Activated CD8-positive, alpha-beta memory T cell treated with anti-CD3 and anti-CD28 coated beads, Interleukin-2, amount 10 ng/mL, durations not matched to agents 7 days and 5 days (primary cell): ENCODE measurements around the gene PTX3. TPM values are rescaled to one million over a fixed set of nuclear protein-coding genes. Genes with fewer than 3 reads are reported as not detected.

ENCODE experiments used
- ATAC-seq: fragments of 150-1000 bp; cut with Tn5 transposase; one replicate; pipeline ENCODE4 v1.10.0; 2021; ENCODE audit warnings: moderate library complexity
- CTCF ChIA-PET: fragments of 350-600 bp; sonication (Branson Sonifier 250); formaldehyde crosslinking; loops from one replicate; lab custom pipeline; 2021; ENCODE audit warnings: antibody characterized with exemption; lab: Charles Lee
- DNase-seq: peaks from one replicate; pipeline ENCODE4 v3.0.0-alpha.2; 2020
- H3K27ac Mint-ChIP-seq: one replicate; pipeline ENCODE4 v1.8.0; 2021; ENCODE audit warnings: mild to moderate bottlenecking, mixed read lengths
- H3K27me3 Mint-ChIP-seq: one replicate; pipeline ENCODE4 v1.8.0; 2021; ENCODE audit warnings: mixed read lengths
- H3K36me3 Mint-ChIP-seq: one replicate; pipeline ENCODE4 v1.8.0; 2021; ENCODE audit warnings: mild to moderate bottlenecking, mixed read lengths
- H3K4me1 Mint-ChIP-seq: one replicate; pipeline ENCODE4 v1.8.0; 2021; ENCODE audit warnings: mixed read lengths
- H3K4me3 Mint-ChIP-seq: one replicate; pipeline ENCODE4 v1.8.0; 2021; ENCODE audit warnings: mild to moderate bottlenecking, moderate library complexity, mixed read lengths
- H3K9me3 Mint-ChIP-seq: one replicate; pipeline ENCODE4 v1.8.0; 2022; ENCODE audit warnings: low read depth, mixed read lengths
- total RNA-seq, 2 experiments: library from RNA; stranded (reverse); gene quantifications; one replicate each; pipeline ENCODE4 v1.2.3, GENCODE V29; 2021

The PTX3 gene
- total RNA-seq: not detected

DNA sequence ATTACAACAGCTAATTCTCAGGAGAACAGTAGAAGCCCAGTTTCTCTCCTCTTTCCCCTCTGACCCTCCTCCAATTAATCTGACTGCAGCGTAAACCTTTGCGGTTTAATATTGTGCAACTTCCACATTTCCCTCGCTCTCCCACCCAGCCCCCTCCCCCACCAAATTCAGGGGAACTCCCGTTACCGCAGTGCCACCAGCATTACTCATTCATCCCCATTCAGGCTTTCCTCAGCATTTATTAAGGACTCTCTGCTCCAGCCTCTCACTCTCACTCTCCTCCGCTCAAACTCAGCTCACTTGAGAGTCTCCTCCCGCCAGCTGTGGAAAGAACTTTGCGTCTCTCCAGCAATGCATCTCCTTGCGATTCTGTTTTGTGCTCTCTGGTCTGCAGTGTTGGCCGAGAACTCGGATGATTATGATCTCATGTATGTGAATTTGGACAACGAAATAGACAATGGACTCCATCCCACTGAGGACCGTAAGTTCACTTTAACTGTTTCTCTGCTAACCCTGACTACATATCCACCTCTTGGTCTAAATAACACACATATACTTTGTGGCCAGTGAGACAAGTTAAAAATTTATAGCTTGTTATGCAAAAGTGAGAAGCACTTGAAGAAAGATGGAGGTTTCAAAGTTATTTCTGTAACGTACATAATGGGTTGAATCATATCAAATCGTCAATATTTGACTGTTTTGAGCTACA, at the start of gene PTX3:
Gene PTX3 (plus strand): TSS at position 268 of the 709 bp plus-strand sequence. CDS start 84 bp downstream, at position 352.
- no peak for DNase-seq
- H3K27ac Mint-ChIP-seq: no peak within 1 kb of the TSS
- no peaks in the 10 kb centered on the region for H3K9me3 Mint-ChIP-seq
- peak within 1 kb of the TSS; percentile 43 for H3K4me3 Mint-ChIP-seq
- H3K27me3 Mint-ChIP-seq: peaks cover 56% of the 10 kb centered on the region
- CTCF ChIA-PET: interaction anchor here (0.8 kb wide), 1 partner anchor 22 kb away, joined by 3 read pairs; no protein-coding TSS in a partner anchor
- no peaks in the 10 kb centered on the region for H3K36me3 Mint-ChIP-seq
- no peak for ATAC-seq
- H3K4me1 Mint-ChIP-seq: peaks cover 7% of the 10 kb centered on the region

GRCh38 chr3:157387708-157388435, 48.8 kb upstream of the PTX3 start:
- H3K27ac Mint-ChIP-seq: no peak overlapping the region

GRCh38 chr3:157388976-157389375, 47.7 kb upstream of the PTX3 start:
- Mint-ChIP-seq H3K36me3 (no peaks in the 10 kb centered on the region), H3K27me3 (no peaks in the 10 kb centered on the region), H3K4me3 (no peak overlapping the region), H3K4me1 (no peaks in the 10 kb centered on the region), H3K9me3 (no peaks in the 10 kb centered on the region), H3K27ac (no peak overlapping the region)
- CTCF ChIA-PET: no interaction called here
- ATAC-seq (no peak), DNase-seq (no peak)

More at GRCh38 chr3:157387708-157388435, 48.8 kb upstream of the PTX3 start:
- H3K9me3 Mint-ChIP-seq: no peaks in the 10 kb centered on the region
- no peak for ATAC-seq
- no peaks in the 10 kb centered on the region for H3K36me3 Mint-ChIP-seq
- no peak overlapping the region for H3K4me3 Mint-ChIP-seq
- CTCF ChIA-PET: no interaction called here
- DNase-seq: no peak
- no peaks in the 10 kb centered on the region for H3K4me1 Mint-ChIP-seq
- no peaks in the 10 kb centered on the region for H3K27me3 Mint-ChIP-seq

- Mint-ChIP-seq H3K4me1 (no peaks in the 10 kb centered on the region), H3K27ac (no peak overlapping the region), H3K36me3 (no peaks in the 10 kb centered on the region), H3K4me3 (no peak overlapping the region), H3K27me3 (no peaks in the 10 kb centered on the region), H3K9me3 (no peaks in the 10 kb centered on the region)
- CTCF ChIA-PET: no interaction called here
- DNase-seq (no peak), ATAC-seq (no peak)
Measured at GRCh38 chr3:157390713-157391515, 45.7 kb upstream of the PTX3 start.

- CTCF ChIA-PET: no interaction called here
- H3K9me3 Mint-ChIP-seq: no peaks in the 10 kb centered on the region
Measured at GRCh38 chr3:157392104-157392503, 44.5 kb upstream of the PTX3 start.

DNA sequence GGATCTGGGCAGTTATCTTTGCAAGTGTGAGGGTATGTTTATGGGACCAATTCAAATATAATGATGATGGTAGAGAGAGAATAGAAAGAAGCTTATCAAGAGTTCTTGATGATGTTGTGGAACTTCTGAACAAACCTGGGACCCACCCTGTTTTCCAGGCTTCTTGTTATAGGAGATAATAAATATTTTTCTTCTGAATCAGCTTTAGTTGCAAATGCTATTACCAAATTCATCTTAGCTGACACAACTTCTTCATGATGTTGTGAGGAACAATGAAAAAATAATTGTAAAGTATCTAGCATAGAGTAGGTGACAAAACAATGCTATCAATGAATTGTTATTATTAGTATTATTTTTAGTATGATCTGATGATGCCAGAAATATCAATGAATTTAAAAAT, 43.5 kb upstream of the PTX3 start:
- CTCF ChIA-PET: no interaction called here
- Mint-ChIP-seq H3K36me3 (no peaks in the 10 kb centered on the region), H3K4me1 (no peaks in the 10 kb centered on the region), H3K27me3 (no peaks in the 10 kb centered on the region), H3K9me3 (no peaks in the 10 kb centered on the region), H3K27ac (no peak overlapping the region), H3K4me3 (no peak overlapping the region)
- DNase-seq (no peak), ATAC-seq (no peak)

More at GRCh38 chr3:157392104-157392503, 44.5 kb upstream of the PTX3 start:
- DNase-seq (no peak), ATAC-seq (no peak)
- no peak overlapping the region for H3K27ac Mint-ChIP-seq
- H3K27me3 Mint-ChIP-seq: no peaks in the 10 kb centered on the region
- H3K4me1 Mint-ChIP-seq: no peaks in the 10 kb centered on the region
- no peak overlapping the region for H3K4me3 Mint-ChIP-seq
- H3K36me3 Mint-ChIP-seq: no peaks in the 10 kb centered on the region

GRCh38 chr3:157394411-157394810, 42.2 kb upstream of the PTX3 start:
- DNase-seq: no peak
- H3K27ac Mint-ChIP-seq: no peak overlapping the region

GRCh38 chr3:157398598-157398997, 38.1 kb upstream of the PTX3 start:
- Mint-ChIP-seq H3K9me3 (no peaks in the 10 kb centered on the region), H3K36me3 (no peaks in the 10 kb centered on the region), H3K27me3 (peaks cover 11% of the 10 kb centered on the region), H3K27ac (no peak overlapping the region), H3K4me3 (no peak overlapping the region), H3K4me1 (no peaks in the 10 kb centered on the region)
- DNase-seq (no peak), ATAC-seq (no peak)
- CTCF ChIA-PET: no interaction called here

More at GRCh38 chr3:157394411-157394810, 42.2 kb upstream of the PTX3 start:
- Mint-ChIP-seq H3K9me3 (no peaks in the 10 kb centered on the region), H3K27me3 (peaks cover 4% of the 10 kb centered on the region), H3K36me3 (no peaks in the 10 kb centered on the region), H3K4me1 (no peaks in the 10 kb centered on the region), H3K4me3 (no peak overlapping the region)
- CTCF ChIA-PET: no interaction called here
- ATAC-seq: no peak

DNA sequence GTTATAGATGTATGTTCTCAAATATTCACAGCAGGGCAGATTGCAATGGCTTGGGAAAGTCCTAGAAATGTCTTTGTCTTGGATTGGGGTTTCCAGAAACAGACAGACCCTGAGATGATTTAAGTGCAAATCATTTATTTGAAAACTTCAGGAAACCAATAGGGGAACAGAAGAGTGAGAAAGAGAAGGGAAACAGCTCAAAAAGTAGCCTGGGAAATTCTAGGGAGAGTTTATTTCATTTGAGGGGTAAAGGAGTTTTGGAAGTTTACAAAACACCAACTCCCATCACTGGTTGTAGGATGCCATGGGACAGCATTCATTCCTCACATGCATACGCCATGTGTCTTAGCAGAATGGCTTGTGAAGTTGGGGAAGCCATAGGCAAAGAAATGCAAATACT, 32.3 kb upstream of the PTX3 start:
- ATAC-seq (no peak), DNase-seq (no peak)
- Mint-ChIP-seq H3K4me3 (no peak overlapping the region), H3K27ac (no peak overlapping the region), H3K4me1 (no peaks in the 10 kb centered on the region), H3K27me3 (peaks cover 8% of the 10 kb centered on the region), H3K36me3 (no peaks in the 10 kb centered on the region), H3K9me3 (no peaks in the 10 kb centered on the region)
- CTCF ChIA-PET: no interaction called here

DNA sequence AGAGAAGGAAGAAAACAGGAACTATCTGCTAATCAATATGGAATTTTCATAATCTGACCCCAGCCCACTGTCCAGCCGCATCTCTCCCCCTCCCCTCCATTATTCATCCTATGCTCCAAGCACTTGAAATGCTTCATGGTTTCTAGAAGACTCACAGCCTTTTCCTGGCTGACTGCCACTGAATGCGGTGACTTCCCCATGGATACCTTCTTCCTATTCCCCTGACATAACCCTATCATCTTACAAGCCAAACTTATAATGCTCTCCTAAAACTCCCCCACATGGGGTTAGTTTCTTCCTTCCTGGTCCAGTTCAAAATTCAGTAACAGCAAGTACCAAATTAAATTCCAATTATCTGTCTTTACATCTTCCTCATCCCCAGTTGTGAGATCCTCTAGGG, 31.2 kb upstream of the PTX3 start:
- CTCF ChIA-PET: no interaction called here
- ATAC-seq (no peak), DNase-seq (no peak)
- no peaks in the 10 kb centered on the region for H3K4me1 Mint-ChIP-seq
- no peaks in the 10 kb centered on the region for H3K36me3 Mint-ChIP-seq
- H3K27me3 Mint-ChIP-seq: peaks cover 8% of the 10 kb centered on the region
- H3K9me3 Mint-ChIP-seq: no peaks in the 10 kb centered on the region
- no peak overlapping the region for H3K27ac Mint-ChIP-seq
- no peak overlapping the region for H3K4me3 Mint-ChIP-seq

- H3K36me3 Mint-ChIP-seq: no peaks in the 10 kb centered on the region
- H3K4me1 Mint-ChIP-seq: no peaks in the 10 kb centered on the region
- H3K27me3 Mint-ChIP-seq: peaks cover 5% of the 10 kb centered on the region
- H3K9me3 Mint-ChIP-seq: no peaks in the 10 kb centered on the region
- CTCF ChIA-PET: no interaction called here
- no peak for DNase-seq
- H3K4me3 Mint-ChIP-seq: no peak overlapping the region
- no peak for ATAC-seq
- no peak overlapping the region for H3K27ac Mint-ChIP-seq
Measured at GRCh38 chr3:157406394-157406793, 30.3 kb upstream of the PTX3 start.

DNA sequence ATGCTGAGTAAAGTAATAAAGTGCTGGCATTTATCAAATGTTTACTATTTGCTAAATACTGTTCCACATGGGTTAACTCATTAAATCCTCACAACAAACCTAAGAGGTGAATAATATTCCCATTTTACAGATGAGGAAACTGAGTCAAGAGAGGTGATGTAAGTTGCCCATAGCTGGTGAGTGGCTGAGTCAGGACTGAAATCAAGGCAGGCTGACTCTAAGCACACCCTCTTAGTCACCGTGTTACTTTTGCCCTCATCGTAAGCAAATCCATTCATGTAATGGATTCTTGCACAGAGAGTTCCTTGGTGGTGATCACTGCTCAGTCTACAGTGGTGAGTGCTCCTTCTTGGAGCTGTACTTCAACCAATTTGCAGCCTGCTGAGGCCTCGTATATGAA, 28.9 kb upstream of the PTX3 start:
- Mint-ChIP-seq H3K4me3 (no peak overlapping the region), H3K36me3 (no peaks in the 10 kb centered on the region), H3K9me3 (no peaks in the 10 kb centered on the region), H3K4me1 (no peaks in the 10 kb centered on the region), H3K27me3 (no peaks in the 10 kb centered on the region), H3K27ac (no peak overlapping the region)
- no peak for DNase-seq
- CTCF ChIA-PET: no interaction called here
- no peak for ATAC-seq

DNA sequence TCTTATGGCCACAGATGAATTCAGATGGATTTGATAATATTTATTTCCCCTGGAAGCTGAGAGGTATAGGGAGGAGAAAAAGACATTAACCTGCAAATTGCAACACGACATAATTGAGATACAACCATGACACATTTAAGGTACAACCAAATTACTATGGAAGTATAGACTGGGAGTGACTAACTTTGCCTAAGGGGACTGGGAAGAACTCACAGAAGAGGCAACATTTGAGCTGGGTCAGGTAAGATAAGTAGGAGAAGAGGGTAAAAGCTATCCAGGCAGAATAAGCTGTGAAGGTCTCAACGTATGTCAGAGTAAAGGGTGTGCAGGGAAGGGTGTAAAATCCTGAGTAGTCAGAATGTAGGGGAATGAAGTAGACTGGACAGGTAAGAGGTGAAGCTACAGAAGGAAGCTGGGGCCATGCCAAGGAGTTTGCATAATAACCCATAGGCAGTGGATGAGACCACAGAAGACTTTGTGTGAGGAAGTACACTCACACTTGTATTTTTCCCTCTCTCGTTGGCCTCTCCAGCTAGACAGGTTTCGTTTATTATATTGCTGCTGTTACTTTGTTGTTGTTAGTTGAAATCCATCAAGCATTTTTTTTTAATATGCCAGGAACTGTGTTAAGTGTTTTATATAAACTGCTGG, 28.0 kb upstream of the PTX3 start:
- Mint-ChIP-seq H3K4me1 (no peaks in the 10 kb centered on the region), H3K36me3 (no peaks in the 10 kb centered on the region), H3K9me3 (no peaks in the 10 kb centered on the region), H3K4me3 (no peak overlapping the region), H3K27ac (no peak overlapping the region), H3K27me3 (no peaks in the 10 kb centered on the region)
- ATAC-seq (no peak), DNase-seq (no peak)
- CTCF ChIA-PET: no interaction called here
